HUDEP-2 (cell line): Measurements from ENCODE around the gene PRL.

ENCODE experiments used
- DNase-seq, 76 experiments: peaks; one replicate each; lab custom pipeline; 2025; ENCODE audit not compliant: unreplicated experiment in 76 of 76; lab: John Stamatoyannopoulos, UW

PRL gene

DNA sequence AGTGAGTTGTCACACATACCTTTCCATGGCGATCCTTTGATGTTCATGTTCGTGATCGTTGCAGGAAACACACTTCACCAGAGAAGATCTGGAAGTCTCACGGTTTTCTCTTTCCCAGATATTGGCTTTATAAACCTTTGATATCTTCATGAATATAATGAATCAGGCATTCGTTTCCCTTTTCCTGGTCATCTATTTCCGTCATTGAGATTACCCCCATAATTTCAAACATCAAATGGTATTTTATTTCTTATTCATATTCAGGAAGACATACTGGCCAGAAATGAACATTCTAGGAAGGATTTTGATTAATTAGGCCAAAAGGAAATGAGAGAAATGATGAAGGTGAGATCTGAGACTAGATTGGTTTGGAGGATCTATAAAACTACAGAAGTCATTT is at the start of gene PRL:
TSS of gene PRL (minus strand) at position 101 of the 400 bp plus-strand sequence. CDS start at position 47, 54 bp downstream.
- no peak for DNase-seq

GRCh38 chr6:22343864-22344263 is 47.0 kb upstream of the PRL start:
- DNase-seq, result no peak

- DNase-seq, result no peak
Measured at GRCh38 chr6:22334778-22335177, 37.9 kb upstream of the PRL start.

DNA sequence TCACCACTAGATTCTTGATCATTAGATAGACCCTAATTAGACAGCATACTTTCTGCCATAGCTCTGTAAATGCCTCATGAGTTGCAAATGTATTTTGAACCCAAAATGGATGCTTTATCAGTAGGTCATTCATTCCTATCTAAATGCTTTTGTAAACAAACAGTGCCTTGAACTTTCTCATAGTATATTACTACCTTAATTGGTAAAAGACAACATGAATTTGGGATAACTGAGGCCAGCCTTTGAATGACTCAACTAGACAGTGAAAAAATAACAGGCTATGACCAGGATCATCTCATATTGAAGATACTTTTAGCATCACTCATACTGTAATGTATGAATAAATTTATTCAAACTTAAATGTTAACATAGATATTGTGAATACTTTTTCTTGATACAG is 37.0 kb upstream of the PRL start:
- DNase-seq, result no peak

DNA sequence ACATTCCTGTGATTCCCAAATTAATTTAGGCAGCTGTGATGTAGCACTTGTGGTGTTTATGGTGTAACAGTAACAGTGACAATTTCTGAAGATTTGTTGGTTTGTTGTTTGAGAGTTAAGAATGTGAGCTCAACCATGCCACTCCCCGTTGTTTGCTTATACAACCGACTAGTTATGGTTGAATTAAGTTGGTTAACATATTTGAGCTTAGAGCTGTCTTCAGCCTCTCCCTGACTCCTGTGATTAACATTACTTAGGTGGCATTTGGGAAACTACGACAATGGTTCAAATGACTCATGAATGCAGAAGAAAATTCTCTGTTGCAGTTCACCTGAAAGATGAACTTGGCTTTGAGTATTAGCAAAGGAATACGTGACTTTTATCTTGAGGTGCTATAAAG is 35.9 kb upstream of the PRL start:
- no peak for DNase-seq

DNA sequence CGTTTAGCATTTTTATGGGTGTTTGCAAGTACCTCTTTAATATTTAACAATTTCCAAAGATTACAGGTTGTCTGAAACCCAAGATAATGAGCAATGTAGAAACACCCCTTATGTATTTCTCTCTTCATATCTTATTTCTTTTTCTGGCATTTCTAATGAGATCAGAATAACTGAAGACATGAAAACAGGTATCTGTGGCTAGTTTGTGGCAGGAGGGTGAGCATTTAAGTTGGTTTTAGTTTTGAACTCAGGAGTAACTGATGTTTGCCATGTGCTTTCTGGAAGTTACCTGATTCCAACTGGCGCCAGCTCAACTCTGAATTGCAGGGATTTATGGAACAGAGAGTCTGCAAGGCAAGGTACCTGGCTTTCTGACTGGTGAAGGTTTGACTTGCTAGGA is 35.4 kb upstream of the PRL start:
- no peak for DNase-seq

- DNase-seq, result no peak
Measured at GRCh38 chr6:22330941-22331340, 34.1 kb upstream of the PRL start.

GRCh38 chr6:22328474-22328873 is 31.6 kb upstream of the PRL start:
- no peak for DNase-seq

GRCh38 chr6:22327881-22328280 is 31.0 kb upstream of the PRL start:
- no peak for DNase-seq

- no peak for DNase-seq
Measured at GRCh38 chr6:22326500-22326899, 29.7 kb upstream of the PRL start.

- no peak for DNase-seq
Measured at GRCh38 chr6:22325481-22325880, 28.6 kb upstream of the PRL start.

DNA sequence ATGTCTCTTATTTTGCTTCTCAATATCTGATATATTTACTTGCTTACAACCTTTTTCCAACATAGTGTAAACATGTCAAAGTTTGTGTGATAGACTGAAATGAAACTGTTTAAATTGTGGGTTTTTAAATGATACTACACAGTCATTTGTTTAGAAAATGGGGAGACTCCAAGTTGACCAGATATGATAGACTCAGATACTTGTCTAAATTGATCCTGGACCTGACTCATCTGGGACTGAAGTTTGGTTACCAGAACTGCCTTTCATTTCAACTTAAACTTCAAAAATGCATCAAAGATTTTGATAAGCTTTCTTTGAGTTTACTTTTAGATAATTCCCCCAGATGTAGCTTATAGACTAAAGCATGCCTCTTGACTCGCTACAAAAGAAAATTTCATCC is 27.0 kb upstream of the PRL start:
- DNase-seq, result no peak

- DNase-seq, result no peak
Measured at GRCh38 chr6:22322103-22323030, 25.5 kb upstream of the PRL start.

- DNase-seq, result no peak
Measured at GRCh38 chr6:22320750-22321149, 23.9 kb upstream of the PRL start.

GRCh38 chr6:22318404-22318803 is 21.6 kb upstream of the PRL start:
- no peak for DNase-seq

GRCh38 chr6:22313796-22314195 is 17.0 kb upstream of the PRL start:
- no peak for DNase-seq

DNA sequence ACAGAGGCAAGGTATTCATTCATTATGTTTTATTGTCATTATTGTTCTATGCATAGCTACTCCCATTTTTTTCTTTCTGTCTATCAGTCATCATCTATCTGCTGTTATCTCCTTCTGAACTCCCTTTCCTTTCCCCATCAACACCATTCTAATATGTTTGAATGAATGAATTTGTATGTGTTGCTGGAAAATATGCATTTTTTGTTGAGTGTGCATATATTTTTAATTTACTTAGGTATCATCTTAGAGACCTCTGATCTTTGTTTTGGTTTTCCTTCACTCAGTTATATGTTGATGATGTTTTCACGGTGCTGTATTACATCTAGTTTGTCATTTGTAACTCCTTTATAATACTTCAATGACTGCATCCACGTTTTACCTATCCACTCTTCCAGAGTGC is 12.1 kb upstream of the PRL start:
- no peak for DNase-seq

- no peak for DNase-seq
Measured at GRCh38 chr6:22306741-22307466, 10.1 kb upstream of the PRL start.

DNA sequence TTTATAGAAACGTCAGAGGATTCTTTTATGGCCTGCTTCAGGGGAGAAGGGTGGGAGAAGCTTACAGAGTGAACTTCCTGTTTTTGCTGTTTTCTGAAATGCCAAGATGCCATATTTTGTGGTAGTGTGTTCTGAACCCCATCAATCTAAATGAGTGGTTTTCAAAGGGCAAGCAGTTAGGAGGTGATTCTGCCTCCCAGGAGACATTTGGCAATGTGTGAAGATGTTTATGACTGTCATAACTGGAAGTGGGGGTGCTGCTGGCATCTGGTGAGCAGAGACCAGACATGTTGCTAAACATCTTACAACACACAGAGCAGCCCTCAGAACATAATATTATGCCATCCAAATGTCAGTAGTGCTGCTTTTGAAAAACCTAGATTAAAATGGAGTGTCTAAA is 6.0 kb upstream of the PRL start:
- no peak for DNase-seq

GRCh38 chr6:22300273-22300998 is 3.6 kb upstream of the PRL start:
- no peak for DNase-seq

DNA sequence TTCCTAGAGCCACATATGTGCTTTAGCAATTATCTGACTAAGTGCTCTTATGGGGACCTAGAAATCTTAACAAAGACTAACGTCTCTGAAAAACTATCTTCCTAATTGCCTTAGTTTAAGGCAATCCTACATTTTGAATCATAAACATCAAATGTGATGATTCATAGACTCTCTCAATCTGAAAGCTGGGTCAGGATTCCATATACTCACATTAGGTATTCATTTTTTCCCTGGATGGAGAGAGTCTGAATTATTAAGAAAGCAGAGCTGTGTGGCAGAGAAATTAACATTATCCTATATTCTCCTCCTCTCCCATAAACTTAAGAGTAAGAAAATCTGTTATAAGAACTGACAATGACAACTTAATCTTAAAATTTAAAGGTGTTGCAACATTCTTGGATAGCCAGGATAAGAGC is 1.6 kb upstream of the PRL start:
- no peak for DNase-seq
